Dendritic cell treated with granulocyte-macrophage colony-stimulating factor and Interleukin-4, amounts not matched to agents 40 ng/mL and 50 ng/mL, for 4 days (primary cell): ENCODE results near the gene DOCK1.

Experiments used
- H3K27ac Mint-ChIP-seq: one replicate; pipeline ENCODE4 v1.8.0; 2022; ENCODE audit warnings: mild to moderate bottlenecking, mixed read lengths
- H3K27me3 Mint-ChIP-seq: one replicate; pipeline ENCODE4 v1.8.0; 2022; ENCODE audit warnings: mild to moderate bottlenecking, mixed read lengths
- H3K36me3 Mint-ChIP-seq: one replicate; pipeline ENCODE4 v1.8.0; 2022; ENCODE audit warnings: low read depth, mixed read lengths
- H3K4me1 Mint-ChIP-seq: one replicate; pipeline ENCODE4 v1.8.0; 2022; ENCODE audit warnings: low read depth, mixed read lengths
- H3K4me3 Mint-ChIP-seq: one replicate; pipeline ENCODE4 v1.8.0; 2022; ENCODE audit warnings: mild to moderate bottlenecking, moderate library complexity, mixed read lengths
- H3K9me3 Mint-ChIP-seq: one replicate; pipeline ENCODE4 v1.8.0; 2022; ENCODE audit warnings: mixed read lengths
- intact Hi-C: fragments of 100-400 bp; cut with micrococcal nuclease; formaldehyde crosslinking; loops from one replicate; pipeline ENCODE4 v1.15.0; 2022

DOCK1 gene

GRCh38 chr10:127043301-127043700, 138.1 kb downstream of the DOCK1 start:
- intact Hi-C loops, result no loop called here
- no peaks in the 10 kb centered on the region for H3K27me3 Mint-ChIP-seq
- H3K36me3 Mint-ChIP-seq, result peaks cover 32% of the 10 kb centered on the region
- no peaks in the 10 kb centered on the region for H3K4me1 Mint-ChIP-seq
- no peaks in the 10 kb centered on the region for H3K9me3 Mint-ChIP-seq
- H3K27ac Mint-ChIP-seq, result no peak overlapping the region
- H3K4me3 Mint-ChIP-seq, result no peak overlapping the region

GRCh38 chr10:127044186-127044585, 139.0 kb downstream of the DOCK1 start:
- H3K27me3 Mint-ChIP-seq, result no peaks in the 10 kb centered on the region
- H3K9me3 Mint-ChIP-seq, result no peaks in the 10 kb centered on the region
- H3K36me3 Mint-ChIP-seq, result peaks cover 30% of the 10 kb centered on the region
- intact Hi-C loops, result no loop called here
- H3K4me1 Mint-ChIP-seq, result no peaks in the 10 kb centered on the region
- H3K4me3 Mint-ChIP-seq, result no peak overlapping the region
- no peak overlapping the region for H3K27ac Mint-ChIP-seq

GRCh38 chr10:127046975-127047877, 142.0 kb downstream of the DOCK1 start:
- H3K27ac Mint-ChIP-seq, result no peak overlapping the region
- peaks cover 16% of the 10 kb centered on the region for H3K36me3 Mint-ChIP-seq
- H3K4me3 Mint-ChIP-seq, result no peak overlapping the region
- H3K9me3 Mint-ChIP-seq, result no peaks in the 10 kb centered on the region
- H3K4me1 Mint-ChIP-seq, result no peaks in the 10 kb centered on the region
- intact Hi-C loops, result no loop called here
- no peaks in the 10 kb centered on the region for H3K27me3 Mint-ChIP-seq

GRCh38 chr10:127047878-127048238, 142.6 kb downstream of the DOCK1 start:
- Mint-ChIP-seq H3K36me3 (peaks cover 16% of the 10 kb centered on the region), H3K27ac (no peak overlapping the region), H3K4me1 (no peaks in the 10 kb centered on the region), H3K27me3 (no peaks in the 10 kb centered on the region), H3K4me3 (no peak overlapping the region), H3K9me3 (peaks cover 2% of the 10 kb centered on the region)
- intact Hi-C loops, result no loop called here

- Mint-ChIP-seq H3K4me3 (no peak overlapping the region), H3K9me3 (peaks cover 5% of the 10 kb centered on the region), H3K27me3 (no peaks in the 10 kb centered on the region), H3K36me3 (peaks cover 16% of the 10 kb centered on the region), H3K4me1 (peaks cover 2% of the 10 kb centered on the region), H3K27ac (no peak overlapping the region)
- intact Hi-C loops, result no loop called here
Observed at GRCh38 chr10:127048630-127049029, 143.4 kb downstream of the DOCK1 start.

- Mint-ChIP-seq H3K36me3 (peaks cover 25% of the 10 kb centered on the region), H3K27ac (no peak overlapping the region), H3K4me3 (no peak overlapping the region), H3K9me3 (peaks cover 17% of the 10 kb centered on the region), H3K4me1 (peaks cover 6% of the 10 kb centered on the region), H3K27me3 (no peaks in the 10 kb centered on the region)
- intact Hi-C loops, result no loop called here
Observed at GRCh38 chr10:127052001-127052400, 146.8 kb downstream of the DOCK1 start.

GRCh38 chr10:127055263-127055662, 150.0 kb downstream of the DOCK1 start:
- intact Hi-C loops, result no loop called here

GRCh38 chr10:127059314-127059713, 154.1 kb downstream of the DOCK1 start:
- Mint-ChIP-seq H3K4me3 (no peak overlapping the region), H3K27me3 (no peaks in the 10 kb centered on the region), H3K36me3 (peaks cover 29% of the 10 kb centered on the region), H3K4me1 (no peaks in the 10 kb centered on the region), H3K9me3 (peaks cover 35% of the 10 kb centered on the region), H3K27ac (no peak overlapping the region)
- intact Hi-C loops, result no loop called here

More at GRCh38 chr10:127055263-127055662, 150.0 kb downstream of the DOCK1 start:
- Mint-ChIP-seq H3K36me3 (peaks cover 30% of the 10 kb centered on the region), H3K4me1 (peaks cover 6% of the 10 kb centered on the region), H3K4me3 (no peak overlapping the region), H3K27ac (no peak overlapping the region), H3K9me3 (peaks cover 40% of the 10 kb centered on the region), H3K27me3 (no peaks in the 10 kb centered on the region)

GRCh38 chr10:127063762-127064161, 158.5 kb downstream of the DOCK1 start:
- no peaks in the 10 kb centered on the region for H3K27me3 Mint-ChIP-seq
- H3K27ac Mint-ChIP-seq, result no peak overlapping the region
- peaks cover 13% of the 10 kb centered on the region for H3K9me3 Mint-ChIP-seq
- no peak overlapping the region for H3K4me3 Mint-ChIP-seq
- H3K36me3 Mint-ChIP-seq, result peaks cover 51% of the 10 kb centered on the region
- intact Hi-C loops, result no loop called here
- H3K4me1 Mint-ChIP-seq, result no peaks in the 10 kb centered on the region

GRCh38 chr10:127064474-127064873, 159.2 kb downstream of the DOCK1 start:
- Mint-ChIP-seq H3K27me3 (no peaks in the 10 kb centered on the region), H3K4me3 (no peak overlapping the region), H3K36me3 (peaks cover 56% of the 10 kb centered on the region), H3K4me1 (no peaks in the 10 kb centered on the region), H3K9me3 (peaks cover 6% of the 10 kb centered on the region), H3K27ac (no peak overlapping the region)
- intact Hi-C loops, result no loop called here

- Mint-ChIP-seq H3K4me3 (no peak overlapping the region), H3K4me1 (no peaks in the 10 kb centered on the region), H3K27ac (no peak overlapping the region), H3K9me3 (no peaks in the 10 kb centered on the region), H3K36me3 (peaks cover 49% of the 10 kb centered on the region), H3K27me3 (no peaks in the 10 kb centered on the region)
- intact Hi-C loops, result no loop called here
Observed at GRCh38 chr10:127067542-127068194, 162.4 kb downstream of the DOCK1 start.

- Mint-ChIP-seq H3K4me1 (no peaks in the 10 kb centered on the region), H3K36me3 (peaks cover 45% of the 10 kb centered on the region), H3K27ac (no peak overlapping the region), H3K27me3 (no peaks in the 10 kb centered on the region), H3K9me3 (no peaks in the 10 kb centered on the region), H3K4me3 (no peak overlapping the region)
- intact Hi-C loops, result no loop called here
Observed at GRCh38 chr10:127068485-127068884, 163.3 kb downstream of the DOCK1 start.

GRCh38 chr10:127069436-127069835, 164.2 kb downstream of the DOCK1 start:
- H3K27ac Mint-ChIP-seq, result no peak overlapping the region
- H3K9me3 Mint-ChIP-seq, result no peaks in the 10 kb centered on the region
- intact Hi-C loops, result no loop called here
- H3K27me3 Mint-ChIP-seq, result no peaks in the 10 kb centered on the region
- no peak overlapping the region for H3K4me3 Mint-ChIP-seq
- no peaks in the 10 kb centered on the region for H3K4me1 Mint-ChIP-seq
- peaks cover 48% of the 10 kb centered on the region for H3K36me3 Mint-ChIP-seq

- peaks cover 44% of the 10 kb centered on the region for H3K36me3 Mint-ChIP-seq
- H3K27ac Mint-ChIP-seq, result no peak overlapping the region
- no peak overlapping the region for H3K4me3 Mint-ChIP-seq
- intact Hi-C loops, result no loop called here
- peaks cover 9% of the 10 kb centered on the region for H3K9me3 Mint-ChIP-seq
- no peaks in the 10 kb centered on the region for H3K4me1 Mint-ChIP-seq
- H3K27me3 Mint-ChIP-seq, result no peaks in the 10 kb centered on the region
Observed at GRCh38 chr10:127071126-127071525, 165.9 kb downstream of the DOCK1 start.
